Measurements from ENCODE around the gene MRRF.

- TF ChIP-seq, protein P1, sequence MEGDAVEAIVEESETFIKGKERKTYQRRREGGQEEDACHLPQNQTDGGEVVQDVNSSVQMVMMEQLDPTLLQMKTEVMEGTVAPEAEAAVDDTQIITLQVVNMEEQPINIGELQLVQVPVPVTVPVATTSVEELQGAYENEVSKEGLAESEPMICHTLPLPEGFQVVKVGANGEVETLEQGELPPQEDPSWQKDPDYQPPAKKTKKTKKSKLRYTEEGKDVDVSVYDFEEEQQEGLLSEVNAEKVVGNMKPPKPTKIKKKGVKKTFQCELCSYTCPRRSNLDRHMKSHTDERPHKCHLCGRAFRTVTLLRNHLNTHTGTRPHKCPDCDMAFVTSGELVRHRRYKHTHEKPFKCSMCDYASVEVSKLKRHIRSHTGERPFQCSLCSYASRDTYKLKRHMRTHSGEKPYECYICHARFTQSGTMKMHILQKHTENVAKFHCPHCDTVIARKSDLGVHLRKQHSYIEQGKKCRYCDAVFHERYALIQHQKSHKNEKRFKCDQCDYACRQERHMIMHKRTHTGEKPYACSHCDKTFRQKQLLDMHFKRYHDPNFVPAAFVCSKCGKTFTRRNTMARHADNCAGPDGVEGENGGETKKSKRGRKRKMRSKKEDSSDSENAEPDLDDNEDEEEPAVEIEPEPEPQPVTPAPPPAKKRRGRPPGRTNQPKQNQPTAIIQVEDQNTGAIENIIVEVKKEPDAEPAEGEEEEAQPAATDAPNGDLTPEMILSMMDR (optimal IDR thresholded peaks at IDR 0.05 in 1 of 3, IDR thresholded peaks at IDR 0.05 in 1 of 3, conservative IDR thresholded peaks at IDR 0.05 in 1 of 3; ENCODE audit: extremely low read depth in 1 of 3, insufficient read depth in 2 of 3, low read length in 3 of 3): no peak
- TF ChIP-seq EZH2 (IDR thresholded peaks at IDR 0.05; ENCODE audit: low read length): no peak
These were observed 108.5 kb downstream of the MRRF start for GRCh38 chr9:122372856-122373845.

Measured in keratinocyte (primary cell).